Measurements from ENCODE around the gene TARS2. TPM values are rescaled to one million over a fixed set of nuclear protein-coding genes. Genes with fewer than 3 reads are reported as not detected.

Gene TARS2
- total and polyA plus RNA-seq, 3 donors from 2014 or later = 35.4 to 39.7 (median 35.7) TPM

GRCh38 chr1:150545486-150546032, 58.3 kb downstream of the TARS2 start:
- no peaks in the 10 kb centered on the region for H3K36me3 ChIP-seq (ENCODE audit: low read depth, missing control alignments)
- no peak for DNase-seq
- H3K27ac ChIP-seq = no peak overlapping the region
- no peaks in the 10 kb centered on the region for H3K27me3 ChIP-seq
- H3K4me3 ChIP-seq = no peak overlapping the region
- no peaks in the 10 kb centered on the region for H3K9me3 ChIP-seq
- H3K4me1 ChIP-seq = peaks cover 12% of the 10 kb centered on the region
- intact Hi-C loops (cut with DNase I; ENCODE audit: low total_unique reads) = no loop called here
- 63 to 73% methylated on average over 6 of the region's 6 CpGs for WGBS, 2 donors
- no peak for TF ChIP-seq POLR2A (IDR thresholded peaks at IDR 0.05)
- TF ChIP-seq CTCF (IDR thresholded peaks at IDR 0.05) = no peak

GRCh38 chr1:150546294-150546937, 59.2 kb downstream of the TARS2 start:
- WGBS, 2 donors = 84 to 89% methylated on average over 12 to 16 of the region's 16 CpGs
- Histone ChIP-seq H3K4me3 (no peak overlapping the region), H3K27ac (no peak overlapping the region), H3K36me3 (ENCODE audit: low read depth, missing control alignments) (no peaks in the 10 kb centered on the region), H3K9me3 (no peaks in the 10 kb centered on the region), H3K4me1 (peaks cover 19% of the 10 kb centered on the region), H3K27me3 (no peaks in the 10 kb centered on the region)
- DNase-seq = no peak
- intact Hi-C loops (cut with DNase I; ENCODE audit: low total_unique reads) = no loop called here
- TF ChIP-seq POLR2A (IDR thresholded peaks at IDR 0.05) = no peak
- TF ChIP-seq CTCF (IDR thresholded peaks at IDR 0.05) = no peak

GRCh38 chr1:150548324-150548631, 61.1 kb downstream of the TARS2 start:
- no peak for TF ChIP-seq CTCF (IDR thresholded peaks at IDR 0.05)
- no peak for TF ChIP-seq POLR2A (IDR thresholded peaks at IDR 0.05)
- Histone ChIP-seq H3K4me3 (peak overlapping the region in 1 of 2 donors; percentile 60), H3K36me3 (ENCODE audit: low read depth, missing control alignments) (no peaks in the 10 kb centered on the region), H3K27ac (peak overlapping the region; percentile 59 to 87), H3K4me1 (peaks cover 37% of the 10 kb centered on the region), H3K9me3 (no peaks in the 10 kb centered on the region), H3K27me3 (no peaks in the 10 kb centered on the region)
- DNase-seq = no peak
- 48 to 50% methylated on average over 4 of the region's 4 CpGs for WGBS, 2 donors
- intact Hi-C loops (cut with DNase I; ENCODE audit: low total_unique reads) = no loop called here

- peak within 1 kb of the TSS; percentile 59 to 60 for H3K4me3 ChIP-seq
- 0% methylated on average over 6 to 66 of the region's 91 CpGs for WGBS, 2 donors
- peaks cover 39% of the 10 kb centered on the region for H3K4me1 ChIP-seq
- intact Hi-C loops (cut with DNase I; ENCODE audit: low total_unique reads) = no loop called here
- peak within 1 kb of the TSS; percentile 82 to 87 for H3K27ac ChIP-seq
- no peaks in the 10 kb centered on the region for H3K9me3 ChIP-seq
- DNase-seq = peak; percentile 60
- no peaks in the 10 kb centered on the region for H3K36me3 ChIP-seq (ENCODE audit: low read depth, missing control alignments)
- no peaks in the 10 kb centered on the region for H3K27me3 ChIP-seq
- TF ChIP-seq POLR2A (IDR thresholded peaks at IDR 0.05) (no peak), CTCF (IDR thresholded peaks at IDR 0.05) (no peak)
Observed at GRCh38 chr1:150548632-150549495, 61.6 kb downstream of the TARS2 start, which contains the start of gene ADAMTSL4. Gene ADAMTSL4 (plus strand): TSS chr1:150549408. CDS start chr1:150552289, 2,881 bp downstream.

Data from testis (tissue), 3 donors.